Measurements from ENCODE around the gene LMO7. TPM values are rescaled to one million over a fixed set of nuclear protein-coding genes. Genes with fewer than 3 reads are reported as not detected.
A peak's percentile ranks its signal among the peaks of the same experiment; 100 is the strongest.

LMO7 gene
- total RNA-seq, 4 donors from 2014 or later: 75.2 to 127 (median 87.0) TPM

DNA sequence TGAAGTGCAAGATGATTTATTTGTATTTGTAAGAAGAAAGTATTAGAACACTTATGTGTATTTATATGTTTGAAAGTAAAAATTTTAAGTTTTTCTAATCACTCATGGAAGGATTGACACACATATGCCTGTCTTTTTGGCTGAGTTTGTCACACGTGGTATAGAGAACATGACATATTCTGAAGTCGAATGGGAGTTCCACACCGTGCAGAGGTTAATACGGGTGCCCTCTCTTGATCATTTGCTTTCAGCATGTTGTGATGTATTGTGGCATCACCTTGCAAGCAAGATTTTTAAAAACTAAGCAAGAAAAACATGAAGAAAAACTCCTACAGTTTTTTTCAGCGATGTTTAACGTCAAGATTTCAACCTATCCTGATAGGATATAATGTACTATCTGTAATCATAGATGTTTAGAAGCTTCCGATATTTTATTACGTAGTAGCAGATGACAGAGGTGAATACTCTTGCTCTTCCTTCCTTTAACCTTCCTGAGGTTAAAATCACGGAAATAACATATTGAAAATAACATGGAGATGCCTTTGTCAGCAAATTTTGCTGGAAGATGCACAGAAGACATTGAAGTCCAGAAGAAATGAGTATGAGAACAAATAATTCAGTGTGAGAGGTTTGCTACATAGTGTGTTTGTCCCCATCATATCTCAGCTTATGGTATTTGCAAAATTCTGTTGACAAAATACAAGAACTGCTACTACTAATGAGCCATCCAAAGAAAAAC lies 231.4 kb downstream of the LMO7 start:
- DNase-seq (ENCODE audit: low spot score in 2 of 2): no peak
- Histone ChIP-seq H3K27ac (no peak overlapping the region), H3K4me1 (peaks cover 9% of the 10 kb centered on the region), H3K9me3 (no peaks in the 10 kb centered on the region), H3K27me3 (peaks cover 3% of the 10 kb centered on the region), H3K36me3 (no peaks in the 10 kb centered on the region), H3K4me3 (no peak overlapping the region)
- TF ChIP-seq, protein P1, sequence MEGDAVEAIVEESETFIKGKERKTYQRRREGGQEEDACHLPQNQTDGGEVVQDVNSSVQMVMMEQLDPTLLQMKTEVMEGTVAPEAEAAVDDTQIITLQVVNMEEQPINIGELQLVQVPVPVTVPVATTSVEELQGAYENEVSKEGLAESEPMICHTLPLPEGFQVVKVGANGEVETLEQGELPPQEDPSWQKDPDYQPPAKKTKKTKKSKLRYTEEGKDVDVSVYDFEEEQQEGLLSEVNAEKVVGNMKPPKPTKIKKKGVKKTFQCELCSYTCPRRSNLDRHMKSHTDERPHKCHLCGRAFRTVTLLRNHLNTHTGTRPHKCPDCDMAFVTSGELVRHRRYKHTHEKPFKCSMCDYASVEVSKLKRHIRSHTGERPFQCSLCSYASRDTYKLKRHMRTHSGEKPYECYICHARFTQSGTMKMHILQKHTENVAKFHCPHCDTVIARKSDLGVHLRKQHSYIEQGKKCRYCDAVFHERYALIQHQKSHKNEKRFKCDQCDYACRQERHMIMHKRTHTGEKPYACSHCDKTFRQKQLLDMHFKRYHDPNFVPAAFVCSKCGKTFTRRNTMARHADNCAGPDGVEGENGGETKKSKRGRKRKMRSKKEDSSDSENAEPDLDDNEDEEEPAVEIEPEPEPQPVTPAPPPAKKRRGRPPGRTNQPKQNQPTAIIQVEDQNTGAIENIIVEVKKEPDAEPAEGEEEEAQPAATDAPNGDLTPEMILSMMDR (IDR thresholded peaks at IDR 0.05): no peak
- TF ChIP-seq POLR2A (IDR thresholded peaks at IDR 0.05): no peak
- TF ChIP-seq POLR2AphosphoS5 (IDR thresholded peaks at IDR 0.05): no peak
- TF ChIP-seq EP300 (IDR thresholded peaks at IDR 0.05): no peak
- WGBS: 77% methylated on average over 9 of the region's 9 CpGs

DNA sequence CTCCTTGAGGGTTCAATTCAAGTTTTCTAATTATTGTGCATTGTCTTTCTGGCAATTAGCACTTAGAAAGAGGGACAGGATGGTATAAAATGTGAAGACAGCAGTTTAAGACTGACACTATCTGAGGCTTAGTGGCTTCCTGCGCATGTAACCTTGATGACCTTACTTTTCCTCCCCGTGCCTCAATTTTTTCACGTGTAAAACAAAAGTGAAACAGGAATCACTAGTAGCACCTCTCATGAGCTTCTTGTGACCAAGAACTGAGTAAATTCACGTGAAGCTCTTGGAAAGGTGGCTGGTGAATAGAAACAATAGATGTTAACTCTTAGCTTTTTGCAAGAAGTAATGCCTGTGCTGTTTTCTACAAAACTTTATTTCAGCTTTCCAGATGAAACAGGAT lies 233.9 kb downstream of the LMO7 start:
- H3K36me3 ChIP-seq: no peaks in the 10 kb centered on the region
- H3K4me3 ChIP-seq: peak overlapping the region; percentile 43
- no peak for DNase-seq (ENCODE audit: low spot score in 2 of 2)
- peaks cover 9% of the 10 kb centered on the region for H3K4me1 ChIP-seq
- H3K9me3 ChIP-seq: no peaks in the 10 kb centered on the region
- H3K27ac ChIP-seq: no peak overlapping the region
- no peak for TF ChIP-seq POLR2A (IDR thresholded peaks at IDR 0.05)
- peaks cover 3% of the 10 kb centered on the region for H3K27me3 ChIP-seq
- WGBS: 55% methylated on average over 4 of the region's 4 CpGs

DNA sequence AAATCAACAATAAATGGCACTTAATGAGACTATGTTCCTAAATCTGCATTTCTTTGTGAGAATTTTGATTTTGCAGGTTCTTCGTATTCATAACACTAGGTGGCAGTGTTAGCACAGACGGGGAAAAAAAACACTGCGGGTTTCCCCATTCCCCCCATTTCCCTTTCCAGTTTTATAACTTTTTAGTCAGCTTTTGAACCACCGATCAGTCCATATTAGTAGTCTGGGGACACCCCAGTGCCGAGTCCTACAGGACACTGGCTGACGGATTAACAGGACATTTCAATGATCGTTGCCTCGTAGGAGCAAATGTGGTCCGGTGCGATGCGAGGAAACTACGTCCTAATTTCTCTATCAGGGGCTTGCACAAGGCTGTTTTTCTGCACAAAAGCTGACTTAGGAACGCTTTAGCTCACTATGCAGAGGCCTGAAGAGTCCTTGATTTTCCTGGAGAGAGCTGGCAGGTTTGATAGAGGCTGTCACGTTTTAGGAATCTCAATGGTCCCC lies 234.3 kb downstream of the LMO7 start:
- no peak for TF ChIP-seq POLR2A (IDR thresholded peaks at IDR 0.05)
- TF ChIP-seq, protein P1 (IDR thresholded peaks at IDR 0.05): peak in 1 of 2 donors; percentile 55
- no peaks in the 10 kb centered on the region for H3K9me3 ChIP-seq
- H3K27ac ChIP-seq: no peak overlapping the region
- peaks cover 3% of the 10 kb centered on the region for H3K27me3 ChIP-seq
- peak overlapping the region; percentile 43 for H3K4me3 ChIP-seq
- H3K4me1 ChIP-seq: peaks cover 9% of the 10 kb centered on the region
- WGBS: 35% methylated on average over 14 of the region's 14 CpGs
- H3K36me3 ChIP-seq: no peaks in the 10 kb centered on the region
- DNase-seq (ENCODE audit: low spot score in 2 of 2): no peak

DNA sequence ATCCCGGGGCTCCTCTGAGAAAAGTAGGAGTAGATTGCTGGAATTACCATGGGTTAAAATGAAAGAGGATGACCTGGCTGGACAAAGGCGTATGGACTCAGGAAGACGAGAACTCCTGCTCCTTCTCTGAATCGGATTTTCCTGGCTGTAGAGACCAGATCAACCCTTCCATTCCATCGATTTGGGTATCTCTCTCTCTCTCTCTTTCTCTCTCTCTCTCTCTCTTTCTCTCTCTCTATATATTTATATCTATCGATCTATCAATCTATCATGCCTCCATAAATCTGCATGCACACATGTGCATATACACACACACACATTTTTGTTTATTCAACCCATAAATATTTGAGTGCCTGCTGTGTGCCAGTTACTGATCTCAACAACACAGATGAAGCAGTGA lies 234.9 kb downstream of the LMO7 start:
- Histone ChIP-seq H3K27me3 (peaks cover 3% of the 10 kb centered on the region), H3K36me3 (no peaks in the 10 kb centered on the region), H3K9me3 (no peaks in the 10 kb centered on the region), H3K4me1 (peaks cover 9% of the 10 kb centered on the region), H3K27ac (no peak overlapping the region), H3K4me3 (peak overlapping the region; percentile 43)
- no peak for TF ChIP-seq EP300 (IDR thresholded peaks at IDR 0.05)
- TF ChIP-seq, protein P1 (IDR thresholded peaks at IDR 0.05): no peak
- 69% methylated on average over 6 of the region's 6 CpGs for WGBS
- DNase-seq (ENCODE audit: low spot score in 2 of 2): no peak

DNA sequence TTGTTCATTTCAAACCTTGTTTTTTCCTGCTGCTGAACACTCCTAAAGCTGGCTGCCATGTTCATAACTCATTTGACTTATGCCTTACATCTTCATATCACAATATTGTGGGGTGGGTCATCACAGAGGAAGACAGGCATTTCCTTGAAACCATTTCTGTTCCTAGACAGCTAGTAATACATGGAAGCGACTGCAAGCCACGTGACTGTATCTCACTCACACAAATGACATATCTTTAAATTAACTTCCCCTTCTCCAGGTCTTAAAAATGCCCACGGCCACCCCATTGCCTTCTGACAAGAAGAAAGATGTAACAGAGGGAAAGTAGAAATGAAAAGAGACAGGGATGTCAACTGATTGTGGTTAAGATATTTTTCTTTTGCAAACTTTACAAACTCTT lies 236.8 kb downstream of the LMO7 start:
- H3K4me1 ChIP-seq: peaks cover 9% of the 10 kb centered on the region
- no peak for DNase-seq (ENCODE audit: low spot score in 2 of 2)
- no peak overlapping the region for H3K27ac ChIP-seq
- H3K36me3 ChIP-seq: no peaks in the 10 kb centered on the region
- no peak for TF ChIP-seq EP300 (IDR thresholded peaks at IDR 0.05)
- TF ChIP-seq, protein P1 (IDR thresholded peaks at IDR 0.05): no peak
- WGBS: 69% methylated on average over 3 of the region's 3 CpGs
- H3K4me3 ChIP-seq: no peak overlapping the region
- peaks cover 3% of the 10 kb centered on the region for H3K27me3 ChIP-seq
- H3K9me3 ChIP-seq: no peaks in the 10 kb centered on the region

DNA sequence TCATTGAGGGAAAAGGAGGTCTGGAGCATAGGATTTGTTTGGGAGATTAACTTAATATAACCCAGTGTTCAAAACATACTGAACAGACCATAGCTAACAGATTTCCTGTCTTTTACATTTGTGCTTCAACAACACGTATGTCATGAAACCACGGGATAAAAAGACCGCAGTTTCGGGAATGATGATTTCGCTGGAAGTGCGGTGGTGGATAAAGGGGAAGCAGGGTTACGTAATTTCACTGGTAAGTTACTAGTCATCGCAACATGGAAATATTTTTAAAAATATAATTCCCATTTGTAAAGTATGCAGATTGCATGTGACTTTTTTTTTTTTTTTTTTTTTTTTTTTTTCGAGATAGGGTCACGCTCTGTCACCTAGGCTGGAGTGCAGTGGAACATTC lies 237.4 kb downstream of the LMO7 start:
- H3K9me3 ChIP-seq: no peaks in the 10 kb centered on the region
- no peak overlapping the region for H3K4me3 ChIP-seq
- TF ChIP-seq, protein P1 (IDR thresholded peaks at IDR 0.05): no peak
- TF ChIP-seq EP300 (IDR thresholded peaks at IDR 0.05) (no peak), POLR2A (IDR thresholded peaks at IDR 0.05) (no peak), POLR2AphosphoS5 (IDR thresholded peaks at IDR 0.05) (no peak)
- peaks cover 3% of the 10 kb centered on the region for H3K27me3 ChIP-seq
- H3K27ac ChIP-seq: no peak overlapping the region
- no peak for DNase-seq (ENCODE audit: low spot score in 2 of 2)
- peaks cover 9% of the 10 kb centered on the region for H3K4me1 ChIP-seq
- 85% methylated on average over 10 of the region's 10 CpGs for WGBS
- no peaks in the 10 kb centered on the region for H3K36me3 ChIP-seq
